Mesenchymal stem cell (in vitro differentiated cells and primary cell): Measurements from ENCODE around the gene APOL4.
A peak's percentile ranks its signal among the peaks of the same experiment; 100 is the strongest.

Experiments used
- DNase-seq: peaks from one replicate; pipeline ENCODE4 v3.0.0-alpha.2; 2013
- H2AFZ ChIP-seq: one replicate; pipeline ENCODE4 v1.6.1; 2013; ENCODE audit warnings: low read depth, mild to moderate bottlenecking, control low read depth, inconsistent platforms, low read length, moderate library complexity
- H2AK5ac ChIP-seq: 2 replicates; pipeline ENCODE4 v1.6.1; 2013; ENCODE audit warnings: low read length, moderate library complexity, mild to moderate bottlenecking, inconsistent platforms; ENCODE audit not compliant: severe bottlenecking
- H2BK120ac ChIP-seq: one replicate; pipeline ENCODE4 v1.6.1; 2013; ENCODE audit warnings: low read depth, mild to moderate bottlenecking, inconsistent platforms, low read length, moderate library complexity
- H2BK12ac ChIP-seq, 2 experiments: one replicate each; pipeline ENCODE4 v1.6.1; 2013; ENCODE audit warnings: inconsistent platforms in 2 of 2, low read length in 2 of 2, mild to moderate bottlenecking in 2 of 2, moderate library complexity in 2 of 2, control low read depth in 1 of 2
- H2BK15ac ChIP-seq: one replicate; pipeline ENCODE4 v1.6.1; 2013; ENCODE audit warnings: mild to moderate bottlenecking, low read depth, inconsistent platforms; ENCODE audit not compliant: poor library complexity, severe bottlenecking
- H2BK5ac ChIP-seq: 2 replicates; pipeline ENCODE4 v1.6.1; 2013; ENCODE audit warnings: low read depth, mild to moderate bottlenecking, low read length, control low read depth, inconsistent platforms; ENCODE audit not compliant: poor library complexity, severe bottlenecking
- H3K14ac ChIP-seq, 2 experiments: one replicate each; pipeline ENCODE4 v1.6.1; 2013; ENCODE audit warnings: inconsistent platforms in 2 of 2, low read length in 2 of 2, control low read depth in 1 of 2, mild to moderate bottlenecking in 1 of 2, moderate library complexity in 1 of 2
- H3K18ac ChIP-seq, 2 experiments: one replicate each; pipeline ENCODE4 v1.6.1; 2013; ENCODE audit warnings: inconsistent platforms in 2 of 2, low read length in 2 of 2, control low read depth in 1 of 2, low read depth in 1 of 2, mild to moderate bottlenecking in 1 of 2
- H3K23ac ChIP-seq, 2 experiments: one replicate each; pipeline ENCODE4 v1.6.1; 2013; ENCODE audit warnings: inconsistent platforms in 2 of 2, low read length in 2 of 2, mild to moderate bottlenecking in 2 of 2, moderate library complexity in 2 of 2, control low read depth in 1 of 2
- H3K27ac ChIP-seq: 2 replicates; pipeline ENCODE4 v1.5.1; 2013; ENCODE audit warnings: mild to moderate bottlenecking, moderate library complexity, low read length, control low read depth, inconsistent platforms; ENCODE audit not compliant: poor library complexity, severe bottlenecking
- H3K27me3 ChIP-seq, 2 experiments: 2 replicates each; pipeline versions ENCODE4 v1.6.1 to v1.7.0; 2013; ENCODE audit warnings: low read length in 2 of 2, mild to moderate bottlenecking in 2 of 2, moderate library complexity in 2 of 2, control low read depth in 1 of 2, inconsistent platforms in 1 of 2; ENCODE audit not compliant: control insufficient read depth in 1 of 2, insufficient read depth in 1 of 2
- H3K36me3 ChIP-seq, 2 experiments: 2 replicates each; pipeline versions ENCODE4 v1.6.1 to v1.7.0; 2013; ENCODE audit warnings: low read length in 2 of 2, control low read depth in 1 of 2, inconsistent platforms in 1 of 2, low read depth in 1 of 2, mild to moderate bottlenecking in 1 of 2; ENCODE audit not compliant: insufficient read depth in 2 of 2, control insufficient read depth in 1 of 2
- H3K4ac ChIP-seq, 2 experiments: one replicate each; pipeline ENCODE4 v1.6.1; 2013; ENCODE audit warnings: inconsistent platforms in 2 of 2, low read length in 2 of 2, mild to moderate bottlenecking in 2 of 2, moderate library complexity in 2 of 2, control low read depth in 1 of 2, low read depth in 1 of 2
- H3K4me1 ChIP-seq: 2 replicates; pipeline ENCODE4 v1.6.1; 2013; ENCODE audit warnings: low read depth, low read length, control low read depth; ENCODE audit not compliant: control insufficient read depth, insufficient read depth
- H3K4me2 ChIP-seq: 2 replicates; pipeline ENCODE4 v1.6.1; 2013; ENCODE audit warnings: low read length, mild to moderate bottlenecking, inconsistent platforms; ENCODE audit not compliant: poor library complexity, severe bottlenecking
- H3K4me3 ChIP-seq, 2 experiments: 2 replicates each; pipeline versions ENCODE4 v1.5.1 to v1.7.0; 2013; ENCODE audit warnings: low read length in 2 of 2, mild to moderate bottlenecking in 2 of 2, control low read depth in 1 of 2, low read depth in 1 of 2; ENCODE audit not compliant: insufficient read depth in 1 of 2
- H3K79me1 ChIP-seq: replicated peaks from 2 replicates; pipeline ENCODE4 v1.6.1; 2013; ENCODE audit warnings: mild to moderate bottlenecking, control low read depth, low read length, inconsistent platforms; ENCODE audit not compliant: poor library complexity, severe bottlenecking
- H3K9ac ChIP-seq: 2 replicates; pipeline ENCODE4 v1.7.0; 2013; ENCODE audit warnings: mild to moderate bottlenecking, low read length, moderate library complexity
- H3K9me3 ChIP-seq: 2 replicates; pipeline ENCODE4 v1.7.0; 2013; ENCODE audit warnings: mild to moderate bottlenecking, low read length; ENCODE audit not compliant: control insufficient read depth
- H4K8ac ChIP-seq: one replicate; pipeline ENCODE4 v1.6.1; 2013; ENCODE audit warnings: inconsistent platforms, mild to moderate bottlenecking, low read length, moderate library complexity
- H4K91ac ChIP-seq: one replicate; pipeline ENCODE4 v1.6.1; 2013; ENCODE audit warnings: mild to moderate bottlenecking, low read length, inconsistent platforms
- WGBS: methylation state at CpG from one replicate; pipeline ENCODE4 v1.1.7; 2013; ENCODE audit warnings: mixed read lengths; 5-methylcytosine and 5-hydroxymethylcytosine counted together

The APOL4 gene

GRCh38 chr22:36197065-36197440 is 4.6 kb downstream of the APOL4 start:
- no peak overlapping the region for H3K27ac ChIP-seq
- H2BK120ac ChIP-seq = no peak overlapping the region
- H3K4me2 ChIP-seq = no peak overlapping the region
- 8% methylated on average over 4 of the region's 5 CpGs for WGBS
- peak overlapping the region; percentile 57 for H3K9ac ChIP-seq
- no peak overlapping the region for H2AK5ac ChIP-seq
- H3K79me1 ChIP-seq = no peaks in the 10 kb centered on the region
- H2AFZ ChIP-seq = no peak overlapping the region
- peaks cover 13% of the 10 kb centered on the region for H3K4me1 ChIP-seq
- DNase-seq = peak; percentile 77
- H3K18ac ChIP-seq = no peak overlapping the region
- H2BK12ac ChIP-seq = peak overlapping the region in 1 of 2 experiments; percentile 38
- no peak overlapping the region for H2BK5ac ChIP-seq
- no peak overlapping the region for H4K91ac ChIP-seq
- H3K36me3 ChIP-seq = no peaks in the 10 kb centered on the region
- H3K14ac ChIP-seq = no peak overlapping the region
- no peak overlapping the region for H3K4me3 ChIP-seq
- H3K4ac ChIP-seq = no peak overlapping the region
- H3K23ac ChIP-seq = no peak overlapping the region
- peak overlapping the region; percentile 75 for H2BK15ac ChIP-seq
- no peaks in the 10 kb centered on the region for H3K27me3 ChIP-seq
- H3K9me3 ChIP-seq = no peaks in the 10 kb centered on the region
- H4K8ac ChIP-seq = peak overlapping the region; percentile 74

GRCh38 chr22:36196254-36197064 is 5.2 kb downstream of the APOL4 start:
- Histone ChIP-seq H2BK120ac (no peak overlapping the region), H3K18ac (no peak overlapping the region), H3K27me3 (no peaks in the 10 kb centered on the region), H2BK5ac (no peak overlapping the region), H3K9me3 (no peaks in the 10 kb centered on the region), H2AK5ac (no peak overlapping the region), H3K4me2 (no peak overlapping the region), H2BK12ac (peak overlapping the region in 1 of 2 experiments; percentile 38), H3K4me3 (no peak overlapping the region), H3K4ac (no peak overlapping the region), H3K79me1 (no peaks in the 10 kb centered on the region), H4K91ac (no peak overlapping the region), H3K14ac (no peak overlapping the region), H3K27ac (no peak overlapping the region), H4K8ac (peak overlapping the region; percentile 74), H3K9ac (peak overlapping the region; percentile 57), H2AFZ (no peak overlapping the region), H3K36me3 (no peaks in the 10 kb centered on the region), H2BK15ac (peak overlapping the region; percentile 75), H3K4me1 (peaks cover 13% of the 10 kb centered on the region), H3K23ac (no peak overlapping the region)
- no peak for DNase-seq
- WGBS = 55% methylated on average over 5 of the region's 6 CpGs

- Histone ChIP-seq H2BK5ac (no peak overlapping the region), H3K4me2 (no peak overlapping the region), H2AFZ (no peak overlapping the region), H3K18ac (no peak overlapping the region), H3K27ac (no peak overlapping the region), H3K36me3 (no peaks in the 10 kb centered on the region), H4K8ac (no peak overlapping the region), H3K79me1 (no peaks in the 10 kb centered on the region), H3K4me3 (no peak overlapping the region), H3K23ac (no peak overlapping the region), H3K27me3 (peaks cover 0 to 4% of the 10 kb centered on the region in 2 experiments), H3K9ac (no peak overlapping the region), H2BK120ac (no peak overlapping the region), H2BK12ac (no peak overlapping the region), H4K91ac (no peak overlapping the region), H3K14ac (no peak overlapping the region), H2BK15ac (no peak overlapping the region), H3K9me3 (no peaks in the 10 kb centered on the region), H2AK5ac (no peak overlapping the region), H3K4ac (no peak overlapping the region), H3K4me1 (peaks cover 13% of the 10 kb centered on the region)
- 59% methylated on average over 5 of the region's 5 CpGs for WGBS
- peak; percentile 80 for DNase-seq
Observed at GRCh38 chr22:36194971-36195370, 6.6 kb downstream of the APOL4 start.

- Histone ChIP-seq H3K14ac (no peak overlapping the region), H2BK120ac (no peak overlapping the region), H3K36me3 (no peaks in the 10 kb centered on the region), H3K4ac (no peak overlapping the region), H2BK15ac (no peak overlapping the region), H2BK5ac (no peak overlapping the region), H4K91ac (no peak overlapping the region), H3K27me3 (peaks cover 0 to 9% of the 10 kb centered on the region in 2 experiments), H3K18ac (no peak overlapping the region), H3K4me2 (no peak overlapping the region), H3K9ac (no peak overlapping the region), H3K23ac (no peak overlapping the region), H4K8ac (no peak overlapping the region), H2AK5ac (no peak overlapping the region), H3K4me1 (peaks cover 13% of the 10 kb centered on the region), H3K27ac (no peak overlapping the region), H3K79me1 (no peaks in the 10 kb centered on the region), H3K9me3 (no peaks in the 10 kb centered on the region), H2BK12ac (no peak overlapping the region), H2AFZ (no peak overlapping the region), H3K4me3 (no peak overlapping the region)
- WGBS = 85% methylated on average over 2 of the region's 2 CpGs
- no peak for DNase-seq
Observed at GRCh38 chr22:36194385-36194784, 7.2 kb downstream of the APOL4 start.
